ENCODE results near the gene TMPO.

- no peak for TF ChIP-seq POLR2AphosphoS5 (IDR thresholded peaks at IDR 0.05)
- TF ChIP-seq, protein P1, sequence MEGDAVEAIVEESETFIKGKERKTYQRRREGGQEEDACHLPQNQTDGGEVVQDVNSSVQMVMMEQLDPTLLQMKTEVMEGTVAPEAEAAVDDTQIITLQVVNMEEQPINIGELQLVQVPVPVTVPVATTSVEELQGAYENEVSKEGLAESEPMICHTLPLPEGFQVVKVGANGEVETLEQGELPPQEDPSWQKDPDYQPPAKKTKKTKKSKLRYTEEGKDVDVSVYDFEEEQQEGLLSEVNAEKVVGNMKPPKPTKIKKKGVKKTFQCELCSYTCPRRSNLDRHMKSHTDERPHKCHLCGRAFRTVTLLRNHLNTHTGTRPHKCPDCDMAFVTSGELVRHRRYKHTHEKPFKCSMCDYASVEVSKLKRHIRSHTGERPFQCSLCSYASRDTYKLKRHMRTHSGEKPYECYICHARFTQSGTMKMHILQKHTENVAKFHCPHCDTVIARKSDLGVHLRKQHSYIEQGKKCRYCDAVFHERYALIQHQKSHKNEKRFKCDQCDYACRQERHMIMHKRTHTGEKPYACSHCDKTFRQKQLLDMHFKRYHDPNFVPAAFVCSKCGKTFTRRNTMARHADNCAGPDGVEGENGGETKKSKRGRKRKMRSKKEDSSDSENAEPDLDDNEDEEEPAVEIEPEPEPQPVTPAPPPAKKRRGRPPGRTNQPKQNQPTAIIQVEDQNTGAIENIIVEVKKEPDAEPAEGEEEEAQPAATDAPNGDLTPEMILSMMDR (IDR thresholded peaks at IDR 0.05) = no peak
Measured at GRCh38 chr12:98469109-98469508, 46.3 kb upstream of the TMPO start.
